Prostate gland (tissue), 2 donors: ENCODE measurements around the gene PDIA5.

ENCODE experiments used
- POLR2A ChIP-seq: fragments of 450-650 bp; IDR thresholded peaks from one replicate; pipeline ENCODE4 v1.6.1; 2016; ENCODE audit warnings: antibody characterized with exemption, mild to moderate bottlenecking
- POLR2AphosphoS5 ChIP-seq: sonication (generic); formaldehyde crosslinking; IDR thresholded peaks from one replicate; pipeline ENCODE4 v1.6.1; 2017; ENCODE audit warnings: antibody characterized with exemption
- TF ChIP-seq, protein P1 (sequence below), 4 experiments: fragments of 200-600 bp in 2 of 4; fragments of 450-650 bp in 2 of 4; sonication (generic) in 2 of 4; IDR thresholded peaks; 1 replicate in 3 of 4; 2 replicates in 1 of 4; pipeline ENCODE4 v1.5.1; 2016 to 2019; ENCODE audit warnings: antibody characterized with exemption in 4 of 4, mild to moderate bottlenecking in 2 of 4, moderate library complexity in 2 of 4

DNA sequence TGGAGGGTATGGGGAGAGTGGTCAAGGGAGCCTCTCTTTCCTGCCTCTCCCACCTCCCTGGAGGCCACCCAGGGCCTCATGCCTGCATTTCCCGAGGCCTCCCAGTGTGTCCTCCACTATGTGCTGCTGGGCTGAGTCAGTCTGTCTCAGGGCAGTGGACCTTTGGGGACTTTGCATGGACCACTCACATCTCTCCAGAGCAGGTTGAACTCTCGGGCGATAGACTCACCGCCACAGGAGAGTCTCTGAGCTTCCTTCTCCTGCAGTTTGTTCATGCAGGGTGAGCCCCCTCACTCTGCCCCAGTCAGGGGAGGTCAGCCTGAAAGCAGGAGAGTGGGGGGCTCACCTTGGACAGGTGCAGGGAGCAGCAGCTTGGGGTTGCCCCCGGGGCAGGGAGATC lies 74.5 kb downstream of the PDIA5 start:
- TF ChIP-seq, protein P1, sequence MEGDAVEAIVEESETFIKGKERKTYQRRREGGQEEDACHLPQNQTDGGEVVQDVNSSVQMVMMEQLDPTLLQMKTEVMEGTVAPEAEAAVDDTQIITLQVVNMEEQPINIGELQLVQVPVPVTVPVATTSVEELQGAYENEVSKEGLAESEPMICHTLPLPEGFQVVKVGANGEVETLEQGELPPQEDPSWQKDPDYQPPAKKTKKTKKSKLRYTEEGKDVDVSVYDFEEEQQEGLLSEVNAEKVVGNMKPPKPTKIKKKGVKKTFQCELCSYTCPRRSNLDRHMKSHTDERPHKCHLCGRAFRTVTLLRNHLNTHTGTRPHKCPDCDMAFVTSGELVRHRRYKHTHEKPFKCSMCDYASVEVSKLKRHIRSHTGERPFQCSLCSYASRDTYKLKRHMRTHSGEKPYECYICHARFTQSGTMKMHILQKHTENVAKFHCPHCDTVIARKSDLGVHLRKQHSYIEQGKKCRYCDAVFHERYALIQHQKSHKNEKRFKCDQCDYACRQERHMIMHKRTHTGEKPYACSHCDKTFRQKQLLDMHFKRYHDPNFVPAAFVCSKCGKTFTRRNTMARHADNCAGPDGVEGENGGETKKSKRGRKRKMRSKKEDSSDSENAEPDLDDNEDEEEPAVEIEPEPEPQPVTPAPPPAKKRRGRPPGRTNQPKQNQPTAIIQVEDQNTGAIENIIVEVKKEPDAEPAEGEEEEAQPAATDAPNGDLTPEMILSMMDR (IDR thresholded peaks at IDR 0.05), result no peak
- TF ChIP-seq POLR2A (no peak), POLR2AphosphoS5 (no peak)
